K562 (cell line): ENCODE measurements around the gene SMIM35. TPM values are rescaled to one million over a fixed set of nuclear protein-coding genes. Genes with fewer than 3 reads are reported as not detected.

Source experiments
- ADNP ChIP-seq: fragments of 200-800 bp; sonication (Bioruptor generic); IDR thresholded peaks from 2 replicates; pipeline ENCODE4 v1.6.1; 2016; ENCODE audit warnings: missing genetic modification characterization, missing compliant biosample characterization
- ARNT ChIP-seq, 2 experiments: fragments of 450-650 bp; IDR thresholded peaks; 2 replicates each; pipeline ENCODE4 v1.6.1; 2016; ENCODE audit warnings: mild to moderate bottlenecking in 1 of 2
- ATF4 ChIP-seq: fragments of 450-650 bp; formaldehyde crosslinking; IDR thresholded peaks from 2 replicates; pipeline ENCODE4 v1.4.0; 2022; ENCODE audit warnings: mild to moderate bottlenecking, moderate library complexity
- ATF6 ChIP-seq: sonication (generic); formaldehyde crosslinking; IDR thresholded peaks from 2 replicates; pipeline ENCODE4 v1.4.0; 2020; ENCODE audit warnings: mild to moderate bottlenecking, missing genetic modification reagents
- ELK1 ChIP-seq: sonication (generic); formaldehyde crosslinking; IDR thresholded peaks from 2 replicates; pipeline ENCODE4 v1.8.1; 2022; ENCODE audit warnings: missing genetic modification reagents
- HCFC1 ChIP-seq: IDR thresholded peaks from 2 replicates; pipeline ENCODE4 v1.6.1; 2012; ENCODE audit warnings: low read depth, low read length, improper control_type of control experiment
- IRF2 ChIP-seq: sonication (generic); formaldehyde crosslinking; IDR thresholded peaks from 2 replicates; pipeline ENCODE4 v1.8.1; 2022; ENCODE audit warnings: mild to moderate bottlenecking, missing genetic modification reagents
- NCOA1 ChIP-seq: fragments of 450-650 bp; IDR thresholded peaks from 2 replicates; pipeline ENCODE4 v1.6.1; 2016; ENCODE audit warnings: low read depth
- NFIC ChIP-seq: fragments of 450-650 bp; IDR thresholded peaks from 2 replicates; pipeline ENCODE4 v1.6.1; 2017; ENCODE audit warnings: mild to moderate bottlenecking, inconsistent platforms
- NUFIP1 ChIP-seq: fragments of 450-650 bp; IDR thresholded peaks from 2 replicates; pipeline ENCODE4 v1.6.1; 2018; ENCODE audit not compliant: partially characterized antibody
- POU5F1 ChIP-seq: fragments of 150-350 bp; IDR thresholded peaks from 2 replicates; pipeline ENCODE4 v1.6.1; 2014; ENCODE audit warnings: borderline replicate concordance, low read length, low read depth, mild to moderate bottlenecking; ENCODE audit not compliant: partially characterized antibody
- SIN3B ChIP-seq: fragments of 450-650 bp; IDR thresholded peaks from 2 replicates; pipeline ENCODE4 v1.6.1; 2017; ENCODE audit warnings: low read depth, mild to moderate bottlenecking, moderate library complexity
- TEAD4 ChIP-seq, 2 experiments: sonication (generic) in 1 of 2; formaldehyde crosslinking in 1 of 2; IDR thresholded peaks; 2 replicates each; pipeline versions ENCODE4 v1.6.1 to v1.8.0; 2012 to 2022; ENCODE audit warnings: borderline replicate concordance in 1 of 2, inconsistent platforms in 1 of 2, low read length in 1 of 2, mild to moderate bottlenecking in 1 of 2, missing genetic modification reagents in 1 of 2
- THRA ChIP-seq: fragments of 450-650 bp; IDR thresholded peaks from 2 replicates; pipeline ENCODE4 v1.6.1; 2017; ENCODE audit warnings: mild to moderate bottlenecking, moderate library complexity
- ZNF121 ChIP-seq: sonication (generic); formaldehyde crosslinking; conservative IDR thresholded peaks from 2 replicates; pipeline ENCODE4 v1.8.0; 2022; ENCODE audit warnings: missing genetic modification reagents
- ZNF23 ChIP-seq: fragments of 250-450 bp; sonication (Bioruptor Pico); IDR thresholded peaks from 2 replicates; pipeline ENCODE4 v1.4.0; 2020; ENCODE audit warnings: mild to moderate bottlenecking
- ZNF280A ChIP-seq: fragments of 450-650 bp; IDR thresholded peaks from 2 replicates; pipeline ENCODE4 v1.6.1; 2018; ENCODE audit warnings: mild to moderate bottlenecking, low read depth; ENCODE audit not compliant: partially characterized antibody
- ZNF592 ChIP-seq: fragments of 450-650 bp; IDR thresholded peaks from 2 replicates; pipeline ENCODE4 v1.6.1; 2017; ENCODE audit warnings: antibody characterized with exemption, mild to moderate bottlenecking
- polyA plus RNA-seq, 8 experiments: library from polyadenylated mRNA; depleted of rRNA in 4 of 8; stranded (reverse) in 5 of 8; unstranded in 3 of 8; fragments of >200 nt; fragmentation: Nextera tagmentation in 2 of 8; fragmentation: Illumina TruSeq in 1 of 8; extraction: Ambion mirVana in 2 of 8; extraction: Trizol in 1 of 8; gene quantifications; 2 replicates each; pipeline versions ENCODE4 v1.2.1 to v1.2.3, GENCODE V29; 2011 to 2014; ENCODE audit warnings: inconsistent platforms in 1 of 8, missing spikeins in 1 of 8
- total RNA-seq, 7 experiments: library from RNA; depleted of rRNA in 6 of 7; stranded (reverse); fragments of >200 nt in 6 of 7; fragmentation: Illumina TruSeq in 2 of 7; extraction: Trizol in 2 of 7; gene quantifications; 2 replicates each; pipeline versions ENCODE4 v1.2.1 to v1.2.3, GENCODE V29; 2011 to 2021; ENCODE audit warnings: low replicate concordance in 1 of 7

SMIM35 gene
- total and polyA plus RNA-seq, 9 of the 15 experiments (the other 6 are each of a cell fraction or from before 2014, with no cell fraction given), result 0.03 TPM; not detected in 7

- no peak for TF ChIP-seq POU5F1
- no peak for TF ChIP-seq ADNP (tag)
- no peak for TF ChIP-seq NFIC
- no peak for TF ChIP-seq ZNF280A
- TF ChIP-seq ATF6 (CRISPR knock-in tag), result no peak
- no peak for TF ChIP-seq ZNF23 (CRISPR knock-in tag)
- TF ChIP-seq SIN3B, result no peak
- TF ChIP-seq ATF4 (CRISPR knock-in tag), result no peak
- no peak for TF ChIP-seq ARNT (IDR thresholded peaks at IDR 0.05)
- TF ChIP-seq ZNF592, result peak; percentile 78; the same call in 1 of the 2 replicates
- no peak for TF ChIP-seq NUFIP1
- no peak for TF ChIP-seq THRA
- TF ChIP-seq TEAD4 (IDR thresholded peaks at IDR 0.05; ENCODE audit: low read length), result no peak
- TF ChIP-seq TEAD4 (CRISPR knock-in tag; IDR thresholded peaks at IDR 0.05; ENCODE audit: borderline replicate concordance), result no peak
- TF ChIP-seq NCOA1, result no peak
- no peak for TF ChIP-seq HCFC1
- TF ChIP-seq ZNF121 (CRISPR knock-in tag), result no peak
- TF ChIP-seq IRF2 (CRISPR knock-in tag), result no peak
- TF ChIP-seq ELK1 (CRISPR knock-in tag), result no peak
These were observed 25.9 kb downstream of the SMIM35 start (continued) for GRCh38 chr11:118060869-118061268.
